Measurements from ENCODE around the gene TMPRSS13. TPM values are rescaled to one million over a fixed set of nuclear protein-coding genes. Genes with fewer than 3 reads are reported as not detected.

The TMPRSS13 gene
- total and polyA plus RNA-seq, 7 donors: not detected

DNA sequence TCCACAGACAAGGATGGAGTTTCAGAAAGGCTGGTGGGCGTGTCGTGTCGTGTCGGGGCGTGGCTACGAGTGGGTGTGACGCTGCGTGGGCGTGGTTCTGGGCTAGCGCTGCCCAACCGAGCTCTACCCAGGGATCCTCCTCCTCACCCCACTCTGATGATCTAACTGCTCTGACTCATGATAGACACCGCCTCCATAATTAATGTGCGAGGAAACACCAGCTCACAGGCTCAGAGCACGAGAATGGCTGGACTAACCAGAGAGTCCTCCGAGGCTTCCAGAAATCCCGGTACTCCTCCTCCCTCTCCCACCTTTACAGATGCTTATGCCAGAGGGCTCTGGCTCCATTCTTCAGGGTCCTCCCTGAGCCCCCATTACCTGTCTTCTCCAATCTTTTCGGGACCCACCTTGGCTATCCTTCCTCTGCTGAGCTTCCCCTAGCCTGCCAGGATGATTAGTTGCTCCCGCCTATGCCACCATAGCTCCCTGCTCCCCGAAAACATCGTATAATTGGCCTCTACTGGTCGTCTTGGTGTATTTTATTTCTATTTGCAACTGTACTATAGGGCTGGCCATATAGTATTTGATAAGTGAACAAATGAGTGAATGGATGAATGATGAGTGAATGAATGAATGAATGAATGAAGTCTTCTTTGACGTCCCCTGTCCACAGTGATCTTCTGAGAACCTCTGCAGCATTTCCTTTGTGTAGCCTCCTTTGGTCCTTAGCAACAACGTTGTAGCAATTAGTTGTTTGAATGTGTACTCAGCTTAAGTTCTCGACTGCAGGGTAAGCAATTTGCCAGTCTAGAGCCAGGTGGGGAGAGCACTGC, 21.7 kb downstream of the TMPRSS13 start:
- H3K27ac ChIP-seq: no peak overlapping the region
- ATAC-seq: peak; percentile 89 to 96 (median 93)
- 29 to 31% (median 30%) methylated on average over 24 of the region's 24 CpGs for WGBS, 3 donors

DNA sequence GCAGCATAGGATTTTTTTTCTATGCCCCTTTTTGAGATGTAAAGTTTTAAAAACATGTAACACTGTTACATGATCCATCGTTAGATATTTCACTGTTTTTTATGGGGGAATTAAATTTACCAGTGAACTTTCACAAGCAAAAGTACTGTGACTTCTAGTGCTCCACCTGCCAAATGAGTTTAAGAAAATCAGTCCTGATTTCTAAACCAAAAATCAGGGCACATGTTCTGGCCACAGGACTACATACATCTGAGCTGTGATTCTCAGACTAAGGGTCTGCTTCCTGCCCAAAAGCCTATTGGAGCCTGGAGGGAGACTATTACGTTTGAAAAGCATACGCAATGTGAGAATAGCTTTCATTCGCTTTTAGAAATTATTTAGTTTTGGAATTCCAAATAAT, 22.5 kb downstream of the TMPRSS13 start:
- TF ChIP-seq, protein P1, sequence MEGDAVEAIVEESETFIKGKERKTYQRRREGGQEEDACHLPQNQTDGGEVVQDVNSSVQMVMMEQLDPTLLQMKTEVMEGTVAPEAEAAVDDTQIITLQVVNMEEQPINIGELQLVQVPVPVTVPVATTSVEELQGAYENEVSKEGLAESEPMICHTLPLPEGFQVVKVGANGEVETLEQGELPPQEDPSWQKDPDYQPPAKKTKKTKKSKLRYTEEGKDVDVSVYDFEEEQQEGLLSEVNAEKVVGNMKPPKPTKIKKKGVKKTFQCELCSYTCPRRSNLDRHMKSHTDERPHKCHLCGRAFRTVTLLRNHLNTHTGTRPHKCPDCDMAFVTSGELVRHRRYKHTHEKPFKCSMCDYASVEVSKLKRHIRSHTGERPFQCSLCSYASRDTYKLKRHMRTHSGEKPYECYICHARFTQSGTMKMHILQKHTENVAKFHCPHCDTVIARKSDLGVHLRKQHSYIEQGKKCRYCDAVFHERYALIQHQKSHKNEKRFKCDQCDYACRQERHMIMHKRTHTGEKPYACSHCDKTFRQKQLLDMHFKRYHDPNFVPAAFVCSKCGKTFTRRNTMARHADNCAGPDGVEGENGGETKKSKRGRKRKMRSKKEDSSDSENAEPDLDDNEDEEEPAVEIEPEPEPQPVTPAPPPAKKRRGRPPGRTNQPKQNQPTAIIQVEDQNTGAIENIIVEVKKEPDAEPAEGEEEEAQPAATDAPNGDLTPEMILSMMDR (IDR thresholded peaks at IDR 0.05): no peak
- Histone ChIP-seq H3K4me1 (no peaks in the 10 kb centered on the region), H3K4me3 (no peak overlapping the region), H3K36me3 (ENCODE audit: insufficient read depth in 1 of 2, low read depth in 1 of 2) (no peaks in the 10 kb centered on the region), H3K27ac (no peak overlapping the region), H3K27me3 (ENCODE audit: insufficient read depth in 3 of 3, low read length in 2 of 3) (peaks cover 0 to 21% (median 5%) of the 10 kb centered on the region in 3 donors), H3K9me3 (no peaks in the 10 kb centered on the region)
- ATAC-seq: no peak
- DNase-seq: no peak
- intact Hi-C loops (cut with DNase I): no loop called here
- 70 to 77% (median 72%) methylated on average over 4 of the region's 4 CpGs for WGBS, 3 donors

More for the DNA sequence above, 21.7 kb downstream of the TMPRSS13 start:
- TF ChIP-seq, protein P1 (IDR thresholded peaks at IDR 0.05): no peak
- peak; percentile 84 to 86 for DNase-seq
- no peak overlapping the region for H3K4me3 ChIP-seq
- no peaks in the 10 kb centered on the region for H3K4me1 ChIP-seq
- H3K9me3 ChIP-seq: no peaks in the 10 kb centered on the region
- H3K27me3 ChIP-seq (ENCODE audit: insufficient read depth in 3 of 3, low read length in 2 of 3): peaks cover 0 to 26% (median 7%) of the 10 kb centered on the region in 3 donors
- intact Hi-C loops (cut with DNase I): no loop called here
- no peaks in the 10 kb centered on the region for H3K36me3 ChIP-seq (ENCODE audit: insufficient read depth in 1 of 2, low read depth in 1 of 2)

DNA sequence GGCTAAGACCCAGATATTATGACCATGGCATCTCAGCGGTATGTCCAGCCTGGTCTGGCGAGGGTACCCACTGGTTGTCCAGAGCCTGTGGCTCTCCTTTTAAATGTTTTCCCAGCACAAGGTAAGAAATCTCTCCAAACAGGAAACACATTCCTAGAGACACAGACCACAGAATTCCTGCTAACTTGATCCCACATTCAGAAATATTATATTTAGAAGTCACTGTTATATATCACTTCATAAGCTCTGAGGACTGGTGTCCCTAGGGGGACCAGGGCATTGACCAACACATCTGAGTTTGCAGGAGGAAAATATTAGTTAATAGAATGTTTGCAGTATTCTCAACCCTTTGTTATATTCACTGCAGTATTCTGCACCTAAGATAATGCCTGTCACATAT, 23.1 kb downstream of the TMPRSS13 start:
- WGBS, 3 donors: 94 to 97% (median 96%) methylated on average over 2 of the region's 2 CpGs
- H3K27ac ChIP-seq: no peak overlapping the region
- H3K36me3 ChIP-seq (ENCODE audit: insufficient read depth in 1 of 2, low read depth in 1 of 2): no peaks in the 10 kb centered on the region
- TF ChIP-seq, protein P1 (IDR thresholded peaks at IDR 0.05): no peak
- no peak overlapping the region for H3K4me3 ChIP-seq
- no peaks in the 10 kb centered on the region for H3K9me3 ChIP-seq
- intact Hi-C loops (cut with DNase I): no loop called here
- H3K4me1 ChIP-seq: no peaks in the 10 kb centered on the region
- no peak for DNase-seq
- H3K27me3 ChIP-seq (ENCODE audit: insufficient read depth in 3 of 3, low read length in 2 of 3): peaks cover 0 to 21% (median 5%) of the 10 kb centered on the region in 3 donors
- ATAC-seq: no peak

DNA sequence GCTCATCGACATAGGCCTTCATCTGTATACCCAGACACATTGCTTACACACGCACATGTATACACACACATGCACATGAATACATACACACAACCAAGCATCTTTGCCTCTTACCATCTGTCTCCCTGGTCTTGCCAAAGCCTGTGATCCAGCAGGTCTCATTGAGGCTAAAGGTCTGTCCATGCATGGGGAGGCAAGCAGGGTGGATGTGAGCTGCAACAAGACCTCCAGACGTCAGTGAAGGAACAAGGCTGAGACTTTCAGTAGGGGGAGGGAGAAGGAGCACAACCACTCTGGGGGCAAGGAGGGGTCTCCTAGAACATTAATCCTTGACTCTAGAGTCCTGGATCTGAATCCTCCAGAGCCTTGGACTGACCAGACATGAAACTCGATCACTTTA, 23.7 kb downstream of the TMPRSS13 start:
- TF ChIP-seq, protein P1 (IDR thresholded peaks at IDR 0.05): no peak
- ATAC-seq: no peak
- DNase-seq: peak in 1 of 2 donors; percentile 19
- WGBS, 3 donors: 70 to 88% (median 81%) methylated on average over 4 of the region's 4 CpGs
- H3K4me1 ChIP-seq: no peaks in the 10 kb centered on the region
- H3K27ac ChIP-seq: no peak overlapping the region
- H3K9me3 ChIP-seq: no peaks in the 10 kb centered on the region
- H3K27me3 ChIP-seq (ENCODE audit: insufficient read depth in 3 of 3, low read length in 2 of 3): peaks cover 0 to 21% (median 5%) of the 10 kb centered on the region in 3 donors
- intact Hi-C loops (cut with DNase I): loop anchor here in 1 of 2 donors (2.0 kb wide), 1 partner anchor 61 kb away; no protein-coding TSS in a partner anchor
- H3K36me3 ChIP-seq (ENCODE audit: insufficient read depth in 1 of 2, low read depth in 1 of 2): no peaks in the 10 kb centered on the region
- no peak overlapping the region for H3K4me3 ChIP-seq

Data from psoas muscle (tissue), 8 donors.